Thoracic aorta (tissue), 2 donors: ENCODE data around the gene GARIN5B. TPM values are rescaled to one million over a fixed set of nuclear protein-coding genes. Genes with fewer than 3 reads are reported as not detected.

ENCODE experiments used
- ATAC-seq: fragments of 150-250 bp; one replicate; pipeline ENCODE4 v1.8.0; 2017; ENCODE audit warnings: low read depth; ENCODE audit not compliant: insufficient number of reproducible peaks, low FRiP score
- DNase-seq: peaks from one replicate; pipeline ENCODE4 v3.0.0-alpha.2; 2020; ENCODE audit warnings: low spot score
- H3K27ac ChIP-seq, 2 donors: fragments of 200-600 bp; sonication (generic); 1 replicate in 1 of 2; 2 replicates in 1 of 2; pipeline ENCODE4 v1.5.1; 2016; ENCODE audit warnings: mild to moderate bottlenecking in 2 of 2, moderate library complexity in 2 of 2
- H3K27me3 ChIP-seq: fragments of 200-600 bp; sonication (generic); replicated peaks from 2 replicates; pipeline ENCODE4 v1.6.0; 2016; ENCODE audit warnings: mild to moderate bottlenecking; ENCODE audit not compliant: insufficient read depth
- H3K36me3 ChIP-seq: fragments of 200-600 bp; sonication (generic); one replicate; pipeline ENCODE4 v1.5.1; 2016
- H3K4me1 ChIP-seq, 2 donors: fragments of 200-600 bp; sonication (generic); 1 replicate in 1 of 2; 2 replicates in 1 of 2; pipeline versions ENCODE4 v1.5.1 to v1.6.0; 2016; ENCODE audit warnings: low read depth in 2 of 2, mild to moderate bottlenecking in 1 of 2; ENCODE audit not compliant: control insufficient read depth in 1 of 2
- H3K4me3 ChIP-seq: fragments of 200-600 bp; sonication (generic); 2 replicates; pipeline ENCODE4 v1.5.1; 2016; ENCODE audit warnings: mild to moderate bottlenecking
- H3K9me3 ChIP-seq: fragments of 200-600 bp; sonication (generic); 2 replicates; pipeline ENCODE4 v1.5.1; 2016
- CTCF ChIP-seq: fragments of 200-600 bp; sonication (generic); IDR thresholded peaks from one replicate; pipeline ENCODE4 v1.5.1; 2019; ENCODE audit warnings: antibody characterized with exemption
- total RNA-seq, 2 donors: library from RNA; depleted of rRNA; stranded (reverse); fragments of >200 nt; gene quantifications; one replicate each; pipeline versions ENCODE4 v1.1.0 to v1.2.3, GENCODE V29; 2016

Gene GARIN5B
- total RNA-seq, 2 donors from 2014 or later, result not detected

- ATAC-seq (no peak), DNase-seq (no peak)
- no peak overlapping the region for H3K4me3 ChIP-seq
- no peaks in the 10 kb centered on the region for H3K36me3 ChIP-seq
- no peak overlapping the region for H3K27ac ChIP-seq
- no peak for TF ChIP-seq CTCF
- peaks cover 6% of the 10 kb centered on the region for H3K27me3 ChIP-seq
- peaks cover 4 to 12% of the 10 kb centered on the region in 2 donors for H3K4me1 ChIP-seq
- H3K9me3 ChIP-seq, result no peaks in the 10 kb centered on the region
Observed at GRCh38 chr19:55352549-55353145, 10.4 kb downstream of the GARIN5B start.

- peaks cover 4 to 12% of the 10 kb centered on the region in 2 donors for H3K4me1 ChIP-seq
- H3K4me3 ChIP-seq, result no peak overlapping the region
- H3K27ac ChIP-seq, result no peak overlapping the region
- no peak for DNase-seq
- TF ChIP-seq CTCF, result no peak
- no peak for ATAC-seq
- peaks cover 6% of the 10 kb centered on the region for H3K27me3 ChIP-seq
- H3K36me3 ChIP-seq, result no peaks in the 10 kb centered on the region
- no peaks in the 10 kb centered on the region for H3K9me3 ChIP-seq
Observed at GRCh38 chr19:55352040-55352439, 11.0 kb downstream of the GARIN5B start.

GRCh38 chr19:55350620-55351315 lies 12.3 kb downstream of the GARIN5B start:
- Histone ChIP-seq H3K36me3 (no peaks in the 10 kb centered on the region), H3K27me3 (peaks cover 6% of the 10 kb centered on the region), H3K27ac (no peak overlapping the region), H3K9me3 (no peaks in the 10 kb centered on the region), H3K4me1 (peaks cover 4 to 12% of the 10 kb centered on the region in 2 donors), H3K4me3 (no peak overlapping the region)
- TF ChIP-seq CTCF, result no peak
- DNase-seq (no peak), ATAC-seq (no peak)

GRCh38 chr19:55348317-55349034 lies 14.6 kb downstream of the GARIN5B start:
- Histone ChIP-seq H3K4me3 (no peak overlapping the region), H3K36me3 (peaks cover 5% of the 10 kb centered on the region), H3K27ac (no peak overlapping the region), H3K27me3 (peaks cover 6% of the 10 kb centered on the region), H3K4me1 (peaks cover 3% of the 10 kb centered on the region in 2 donors), H3K9me3 (no peaks in the 10 kb centered on the region)
- DNase-seq (no peak), ATAC-seq (no peak)
- no peak for TF ChIP-seq CTCF

- ATAC-seq (no peak), DNase-seq (no peak)
- H3K27me3 ChIP-seq, result peaks cover 6% of the 10 kb centered on the region
- no peaks in the 10 kb centered on the region for H3K4me1 ChIP-seq
- H3K27ac ChIP-seq, result no peak overlapping the region
- no peaks in the 10 kb centered on the region for H3K9me3 ChIP-seq
- TF ChIP-seq CTCF, result no peak
- no peak overlapping the region for H3K4me3 ChIP-seq
- H3K36me3 ChIP-seq, result peaks cover 11% of the 10 kb centered on the region
Observed at GRCh38 chr19:55347442-55348009, 15.5 kb downstream of the GARIN5B start.
